Mesendoderm (in vitro differentiated cells): ENCODE measurements around the gene TMEM131.
A peak's percentile ranks its signal among the peaks of the same experiment; 100 is the strongest.
"Not testable (repeated sequence)": the region's sequence is repeated elsewhere in the genome, so short reads cannot be mapped to it uniquely, and the experiment has no call there.

Experiments
- DNase-seq: peaks from one replicate; pipeline ENCODE4 v3.0.0; 2013
- H2AK5ac ChIP-seq: 2 replicates; pipeline ENCODE4 v1.6.1; 2013; ENCODE audit warnings: low read length, inconsistent platforms
- H2BK120ac ChIP-seq: 2 replicates; pipeline ENCODE4 v1.6.1; 2013; ENCODE audit warnings: low read depth, mild to moderate bottlenecking, low read length, moderate library complexity, mixed read lengths
- H2BK15ac ChIP-seq: replicated peaks from 2 replicates; pipeline ENCODE4 v1.6.1; 2013; ENCODE audit warnings: low read depth, mild to moderate bottlenecking, moderate library complexity
- H2BK5ac ChIP-seq: 2 replicates; pipeline ENCODE4 v1.6.1; 2013; ENCODE audit warnings: low read length, inconsistent platforms
- H3K18ac ChIP-seq: 2 replicates; pipeline ENCODE4 v1.6.1; 2013; ENCODE audit warnings: mild to moderate bottlenecking, low read length, mixed read lengths
- H3K23ac ChIP-seq: one replicate; pipeline ENCODE4 v1.6.1; 2013; ENCODE audit warnings: low read length
- H3K27ac ChIP-seq: 2 replicates; pipeline ENCODE4 v1.5.1; 2013; ENCODE audit warnings: low read depth, mild to moderate bottlenecking, inconsistent platforms, low read length, moderate library complexity
- H3K27me3 ChIP-seq: 2 replicates; pipeline ENCODE4 v1.6.1; 2013; ENCODE audit warnings: low read length, control low read depth, mild to moderate bottlenecking, inconsistent platforms; ENCODE audit not compliant: insufficient read depth, poor library complexity
- H3K36me3 ChIP-seq: 2 replicates; pipeline ENCODE4 v1.6.1; 2013; ENCODE audit warnings: low read length, inconsistent platforms; ENCODE audit not compliant: control insufficient read depth, insufficient read depth
- H3K4ac ChIP-seq: one replicate; pipeline ENCODE4 v1.6.1; 2013; ENCODE audit warnings: low read depth, mild to moderate bottlenecking, low read length, moderate library complexity
- H3K4me1 ChIP-seq: 2 replicates; pipeline ENCODE4 v1.6.1; 2013; ENCODE audit warnings: low read depth, low read length, inconsistent platforms; ENCODE audit not compliant: control insufficient read depth
- H3K4me2 ChIP-seq: 2 replicates; pipeline ENCODE4 v1.6.1; 2013; ENCODE audit warnings: low read length
- H3K4me3 ChIP-seq: 2 replicates; pipeline ENCODE4 v1.5.1; 2013; ENCODE audit warnings: mild to moderate bottlenecking, low read length
- H3K56ac ChIP-seq: one replicate; pipeline ENCODE4 v1.6.1; 2013; ENCODE audit warnings: low read length
- H3K79me1 ChIP-seq: 2 replicates; pipeline ENCODE4 v1.6.1; 2013; ENCODE audit warnings: low read length, inconsistent platforms
- H3K79me2 ChIP-seq: 2 replicates; pipeline ENCODE4 v1.6.1; 2013; ENCODE audit warnings: mild to moderate bottlenecking, low read length; ENCODE audit not compliant: control insufficient read depth, insufficient read depth
- H3K9ac ChIP-seq: 2 replicates; pipeline ENCODE4 v1.6.1; 2013; ENCODE audit warnings: low read length, inconsistent platforms
- H4K5ac ChIP-seq: one replicate; pipeline ENCODE4 v1.6.1; 2013; ENCODE audit warnings: low read length
- H4K8ac ChIP-seq: one replicate; pipeline ENCODE4 v1.6.1; 2013; ENCODE audit warnings: low read depth, mild to moderate bottlenecking, control low read depth, low read length, moderate library complexity
- WGBS: extraction: QIAGEN DNeasy Blood & Tissue Kit; methylation state at CpG from one replicate; pipeline ENCODE4 v1.1.7; 2013; ENCODE audit warnings: low lambda C conversion rate, missing lambda C conversion rate; ENCODE audit not compliant: insufficient coverage; ENCODE audit errors: extremely low coverage; 5-methylcytosine and 5-hydroxymethylcytosine counted together

TMEM131 gene

GRCh38 chr2:97821862-97822261 lies 173.9 kb downstream of the TMEM131 start:
- not testable (repeated sequence) for H3K79me1 ChIP-seq, DNase-seq, H3K23ac ChIP-seq, H3K9ac ChIP-seq, H3K18ac ChIP-seq, H2AK5ac ChIP-seq, H2BK15ac ChIP-seq, H3K56ac ChIP-seq, H3K79me2 ChIP-seq, H3K4me2 ChIP-seq, H4K5ac ChIP-seq, H3K27me3 ChIP-seq, H3K4ac ChIP-seq, H2BK5ac ChIP-seq, H3K36me3 ChIP-seq, H2BK120ac ChIP-seq, H3K4me3 ChIP-seq, H3K27ac ChIP-seq, H3K4me1 ChIP-seq, H4K8ac ChIP-seq
- no CpG with 5 or more reads among the region's 6 CpGs for WGBS

- Histone ChIP-seq H3K9ac (no peak overlapping the region), H2BK15ac (no peak overlapping the region)
- no CpG with 5 or more reads among the region's 6 CpGs for WGBS
These were observed 176.0 kb downstream of the TMEM131 start for GRCh38 chr2:97819754-97820153.

GRCh38 chr2:97816411-97816810 lies 179.3 kb downstream of the TMEM131 start:
- Histone ChIP-seq H4K5ac (no peak overlapping the region), H3K36me3 (peaks cover under 1% of the 10 kb centered on the region), H2BK120ac (no peak overlapping the region), H3K27me3 (no peaks in the 10 kb centered on the region), H4K8ac (no peak overlapping the region), H3K4me3 (no peak overlapping the region), H3K4me1 (no peaks in the 10 kb centered on the region), H3K18ac (no peak overlapping the region), H3K56ac (no peak overlapping the region), H3K27ac (no peak overlapping the region), H2BK15ac (no peak overlapping the region), H3K23ac (no peak overlapping the region), H2AK5ac (no peak overlapping the region), H3K79me1 (no peaks in the 10 kb centered on the region), H2BK5ac (no peak overlapping the region), H3K4ac (no peak overlapping the region), H3K9ac (no peak overlapping the region), H3K79me2 (no peaks in the 10 kb centered on the region), H3K4me2 (no peak overlapping the region)
- WGBS = no CpG with 5 or more reads among the region's 2 CpGs
- DNase-seq = no peak

More at GRCh38 chr2:97819754-97820153, 176.0 kb downstream of the TMEM131 start:
- H4K5ac ChIP-seq = no peak overlapping the region
- H3K79me2 ChIP-seq = no peaks in the 10 kb centered on the region
- H3K4me2 ChIP-seq = no peak overlapping the region
- H3K56ac ChIP-seq = no peak overlapping the region
- H4K8ac ChIP-seq = no peak overlapping the region
- H3K4ac ChIP-seq = no peak overlapping the region
- no peak overlapping the region for H2AK5ac ChIP-seq
- no peak overlapping the region for H2BK5ac ChIP-seq
- H3K27ac ChIP-seq = no peak overlapping the region
- H3K36me3 ChIP-seq = no peaks in the 10 kb centered on the region
- no peaks in the 10 kb centered on the region for H3K79me1 ChIP-seq
- no peaks in the 10 kb centered on the region for H3K27me3 ChIP-seq
- H3K4me3 ChIP-seq = no peak overlapping the region
- no peaks in the 10 kb centered on the region for H3K4me1 ChIP-seq
- H3K18ac ChIP-seq = no peak overlapping the region
- DNase-seq = peak; percentile 90
- H2BK120ac ChIP-seq = no peak overlapping the region
- no peak overlapping the region for H3K23ac ChIP-seq

- no peak overlapping the region for H3K4me2 ChIP-seq
- no CpG with 5 or more reads among the region's 7 CpGs for WGBS
These were observed 182.8 kb downstream of the TMEM131 start for GRCh38 chr2:97812931-97813330.

GRCh38 chr2:97808816-97809215 lies 186.9 kb downstream of the TMEM131 start:
- Histone ChIP-seq H4K5ac (no peak overlapping the region), H2AK5ac (no peak overlapping the region), H3K79me2 (no peaks in the 10 kb centered on the region), H2BK120ac (no peak overlapping the region), H3K23ac (no peak overlapping the region), H3K27me3 (no peaks in the 10 kb centered on the region), H2BK15ac (no peak overlapping the region), H3K4me2 (no peak overlapping the region), H3K9ac (no peak overlapping the region), H3K27ac (no peak overlapping the region), H3K18ac (no peak overlapping the region), H3K4me1 (no peaks in the 10 kb centered on the region), H2BK5ac (no peak overlapping the region), H3K4ac (no peak overlapping the region), H3K56ac (no peak overlapping the region), H4K8ac (no peak overlapping the region), H3K36me3 (peaks cover 2% of the 10 kb centered on the region), H3K79me1 (no peaks in the 10 kb centered on the region), H3K4me3 (no peak overlapping the region)
- no peak for DNase-seq
- WGBS = no CpG with 5 or more reads among the region's 4 CpGs

More at GRCh38 chr2:97812931-97813330, 182.8 kb downstream of the TMEM131 start:
- H2BK120ac ChIP-seq = no peak overlapping the region
- H3K4ac ChIP-seq = no peak overlapping the region
- H3K9ac ChIP-seq = no peak overlapping the region
- no peaks in the 10 kb centered on the region for H3K4me1 ChIP-seq
- H3K23ac ChIP-seq = no peak overlapping the region
- H3K27me3 ChIP-seq = no peaks in the 10 kb centered on the region
- no peak overlapping the region for H4K8ac ChIP-seq
- peaks cover 2% of the 10 kb centered on the region for H3K36me3 ChIP-seq
- no peak for DNase-seq
- H3K56ac ChIP-seq = no peak overlapping the region
- H2BK5ac ChIP-seq = no peak overlapping the region
- no peak overlapping the region for H3K27ac ChIP-seq
- H3K79me2 ChIP-seq = no peaks in the 10 kb centered on the region
- H2BK15ac ChIP-seq = no peak overlapping the region
- H3K18ac ChIP-seq = no peak overlapping the region
- H3K4me3 ChIP-seq = no peak overlapping the region
- no peaks in the 10 kb centered on the region for H3K79me1 ChIP-seq
- H4K5ac ChIP-seq = no peak overlapping the region
- H2AK5ac ChIP-seq = no peak overlapping the region
